Measurements from ENCODE around the gene TMEM132D.
"Not testable (repeated sequence)": the region's sequence is repeated elsewhere in the genome, so short reads cannot be mapped to it uniquely, and the experiment has no call there.

The TMEM132D gene

DNA sequence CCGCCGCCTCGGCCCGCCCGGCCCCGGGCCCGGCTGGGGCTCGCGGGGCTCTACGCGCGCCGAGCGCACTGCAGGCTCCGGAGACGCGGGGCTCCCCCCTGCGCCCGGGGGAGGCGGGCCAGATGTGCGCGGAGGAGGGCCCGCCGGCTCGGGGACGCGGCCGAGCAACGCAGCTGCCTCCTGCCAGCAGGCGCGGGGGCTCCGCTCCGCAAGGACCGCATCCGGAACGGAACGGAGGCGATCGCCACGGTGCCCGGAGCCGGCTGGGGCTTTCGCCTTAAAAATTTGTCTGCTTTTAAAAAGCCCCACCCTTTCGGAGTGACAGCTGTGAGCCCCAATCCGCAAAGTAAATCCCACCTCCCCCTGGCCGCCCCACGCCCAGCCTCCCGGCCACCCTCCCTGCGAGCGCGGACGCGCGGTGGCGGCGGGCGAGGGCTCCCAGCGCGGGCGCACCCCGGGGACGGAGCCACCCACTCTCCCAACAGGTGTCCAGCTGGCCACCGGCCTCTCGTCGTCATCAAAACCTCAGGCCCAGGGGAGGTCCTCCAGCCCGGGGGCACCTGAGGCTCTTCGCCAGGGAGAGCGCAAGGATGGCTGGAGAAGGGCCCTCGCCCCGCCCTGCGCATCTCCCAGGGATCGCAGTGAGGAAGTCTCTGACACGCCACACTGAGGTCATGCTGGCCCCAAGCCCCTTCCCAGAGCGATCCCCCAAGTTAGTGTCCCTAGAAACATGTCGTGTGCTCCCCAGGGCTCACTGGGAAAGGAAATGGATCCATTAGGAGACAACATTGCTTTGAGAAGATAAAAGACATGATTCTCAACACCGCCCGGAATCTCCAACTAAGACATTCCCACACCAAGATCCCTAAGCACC, at the start of gene TMEM132D:
Gene TMEM132D (minus strand): TSS at position 70 of the 874 bp plus-strand sequence.
- FAIRE-seq = no peak

DNA sequence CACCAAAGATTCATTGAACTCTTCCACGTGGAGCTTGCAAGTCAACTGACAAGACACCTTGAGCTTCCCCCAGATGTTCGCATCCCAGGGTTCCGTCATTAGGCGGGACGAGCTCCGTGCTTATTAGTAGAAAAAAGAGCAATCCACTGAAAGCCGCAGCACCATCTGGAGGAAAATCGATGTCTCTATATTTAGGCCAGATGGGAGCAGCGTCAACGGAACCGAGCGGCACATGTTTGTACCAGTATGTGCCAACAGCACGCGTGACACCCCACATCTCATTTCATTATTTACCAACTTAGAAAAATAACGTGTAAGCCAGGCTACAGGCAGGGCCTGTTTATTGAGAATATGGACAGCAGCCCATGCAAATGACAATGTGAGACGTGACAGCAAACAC, 45.8 kb upstream of the TMEM132D start:
- FAIRE-seq = no peak

DNA sequence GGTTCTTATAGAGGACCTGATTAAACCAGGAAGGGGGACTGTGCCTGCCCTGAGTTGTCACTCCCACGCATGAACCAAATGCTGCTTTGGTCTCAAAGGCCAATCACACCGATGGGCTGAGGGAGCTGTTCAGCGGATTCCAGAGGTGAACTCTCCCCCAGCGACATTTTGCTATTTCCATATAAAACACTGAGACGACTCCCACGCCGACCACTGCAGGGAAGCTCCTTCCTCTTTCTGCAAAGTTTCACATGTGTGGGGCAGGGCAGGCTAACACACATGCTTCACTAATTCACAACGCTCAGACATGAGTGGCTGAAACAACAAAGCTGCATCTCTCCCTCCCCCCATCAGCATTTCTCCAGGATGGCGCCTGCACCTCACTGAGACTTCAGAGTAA, 37.8 kb upstream of the TMEM132D start:
- no peak for FAIRE-seq

DNA sequence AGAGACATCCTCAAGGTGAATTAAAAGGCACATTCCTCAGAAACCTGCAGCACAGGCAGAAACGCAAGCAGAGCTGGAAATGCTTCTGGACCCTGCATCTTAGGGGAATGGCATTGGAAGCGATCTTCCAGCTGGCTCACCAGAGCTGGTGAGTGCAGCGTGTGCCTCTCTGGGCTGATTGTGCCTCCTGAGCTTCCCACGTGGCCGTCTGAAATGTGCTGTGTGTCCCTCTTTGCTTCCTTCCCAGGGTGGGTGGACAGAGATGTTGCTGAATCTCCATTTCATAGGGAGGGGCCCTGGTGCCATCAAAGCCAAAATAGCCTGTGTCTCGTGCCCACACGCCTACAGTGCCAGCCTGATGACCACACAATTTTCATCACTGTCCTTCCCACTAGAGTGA, 34.3 kb upstream of the TMEM132D start:
- no peak for FAIRE-seq

DNA sequence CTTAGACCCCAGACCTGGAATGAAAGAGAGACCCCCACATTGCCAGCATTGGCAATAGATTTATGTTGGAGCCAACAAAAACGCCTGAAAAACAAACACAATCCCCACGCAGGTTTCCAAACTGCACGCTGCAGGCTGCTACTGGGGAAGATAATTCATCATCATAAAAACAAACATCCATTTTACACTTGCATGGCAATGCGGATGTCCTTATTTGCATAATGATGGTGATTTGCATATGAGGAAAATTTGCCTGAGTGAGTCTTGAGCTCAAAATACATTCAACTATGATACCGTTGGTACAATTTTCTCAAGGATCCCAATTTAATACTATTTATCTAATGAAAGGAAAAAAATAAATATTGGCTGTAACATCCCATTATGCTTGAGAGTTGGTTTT, 33.6 kb upstream of the TMEM132D start:
- FAIRE-seq = no peak

DNA sequence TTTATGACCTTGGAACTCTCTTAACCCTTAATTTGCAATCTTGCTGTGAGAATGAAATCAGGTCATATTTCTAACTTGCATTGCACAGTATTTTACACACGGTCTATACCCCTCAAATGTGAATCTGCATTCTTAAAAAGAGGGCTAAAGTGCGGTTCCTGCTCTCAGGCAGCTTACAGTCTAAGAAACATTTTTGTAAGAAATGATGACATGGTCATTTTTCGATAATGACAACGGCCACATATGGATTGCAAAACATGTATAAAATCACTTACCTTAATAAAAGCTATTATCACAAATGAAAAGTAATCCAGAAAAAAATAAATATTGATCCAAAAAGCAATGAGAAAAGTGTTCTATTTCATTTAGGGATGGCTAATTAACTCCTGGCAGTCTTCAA, 24.8 kb upstream of the TMEM132D start:
- no peak for FAIRE-seq

DNA sequence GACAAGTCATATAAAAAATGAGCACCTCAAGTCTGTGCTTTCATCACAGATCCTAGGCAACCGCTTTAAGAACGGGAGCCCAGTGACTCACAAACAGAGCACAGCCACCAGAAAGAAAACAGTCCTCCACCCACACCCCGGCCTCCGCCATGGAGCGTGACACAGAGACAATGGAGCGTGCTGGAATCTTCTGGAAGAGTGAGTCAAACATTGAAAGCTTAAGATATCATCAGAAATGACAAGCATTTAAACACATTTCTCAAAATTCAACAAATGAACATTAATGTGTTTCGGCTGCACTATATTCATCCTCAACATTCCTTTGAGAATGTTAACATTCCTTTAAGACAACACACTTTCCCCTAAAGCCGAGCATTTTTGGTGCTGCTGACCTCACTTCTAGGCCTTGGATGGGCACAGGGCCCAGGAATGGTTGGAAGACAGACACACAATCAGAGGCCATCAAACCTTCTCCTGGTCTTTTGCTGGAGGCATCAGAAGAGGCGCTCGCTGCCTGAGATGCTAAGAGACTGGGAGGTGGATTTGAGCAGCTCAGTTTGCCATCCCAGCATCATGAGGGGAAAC, 23.6 kb upstream of the TMEM132D start:
- FAIRE-seq = no peak

DNA sequence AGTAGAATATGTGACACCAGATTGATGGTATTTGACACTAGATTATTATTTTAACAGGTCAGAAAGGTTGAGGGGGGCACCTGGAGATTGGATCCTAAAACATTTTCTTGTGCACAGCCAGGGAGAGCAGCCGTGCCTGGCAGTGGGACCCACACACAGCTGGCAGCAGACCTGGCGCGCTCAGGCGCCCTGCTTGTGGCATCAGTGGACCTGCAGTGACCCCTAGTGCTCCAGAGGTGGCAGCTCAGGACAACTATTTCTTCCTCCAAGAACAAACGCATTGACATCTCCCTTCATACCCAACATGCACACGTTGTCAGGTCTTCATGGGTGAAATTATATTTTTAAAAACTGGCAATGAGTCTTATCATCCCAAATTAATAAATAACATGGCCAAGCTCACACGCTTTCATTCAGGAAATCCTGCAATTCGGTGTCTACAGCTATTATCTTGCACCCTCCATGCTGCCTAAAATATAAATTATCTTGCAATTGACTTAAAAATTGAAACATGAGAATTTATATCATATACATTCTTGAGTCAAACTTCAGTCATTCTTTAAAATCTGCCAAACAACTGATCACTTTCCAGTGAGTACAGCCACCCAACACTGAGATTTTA, 7.7 kb upstream of the TMEM132D start:
- FAIRE-seq = no peak

DNA sequence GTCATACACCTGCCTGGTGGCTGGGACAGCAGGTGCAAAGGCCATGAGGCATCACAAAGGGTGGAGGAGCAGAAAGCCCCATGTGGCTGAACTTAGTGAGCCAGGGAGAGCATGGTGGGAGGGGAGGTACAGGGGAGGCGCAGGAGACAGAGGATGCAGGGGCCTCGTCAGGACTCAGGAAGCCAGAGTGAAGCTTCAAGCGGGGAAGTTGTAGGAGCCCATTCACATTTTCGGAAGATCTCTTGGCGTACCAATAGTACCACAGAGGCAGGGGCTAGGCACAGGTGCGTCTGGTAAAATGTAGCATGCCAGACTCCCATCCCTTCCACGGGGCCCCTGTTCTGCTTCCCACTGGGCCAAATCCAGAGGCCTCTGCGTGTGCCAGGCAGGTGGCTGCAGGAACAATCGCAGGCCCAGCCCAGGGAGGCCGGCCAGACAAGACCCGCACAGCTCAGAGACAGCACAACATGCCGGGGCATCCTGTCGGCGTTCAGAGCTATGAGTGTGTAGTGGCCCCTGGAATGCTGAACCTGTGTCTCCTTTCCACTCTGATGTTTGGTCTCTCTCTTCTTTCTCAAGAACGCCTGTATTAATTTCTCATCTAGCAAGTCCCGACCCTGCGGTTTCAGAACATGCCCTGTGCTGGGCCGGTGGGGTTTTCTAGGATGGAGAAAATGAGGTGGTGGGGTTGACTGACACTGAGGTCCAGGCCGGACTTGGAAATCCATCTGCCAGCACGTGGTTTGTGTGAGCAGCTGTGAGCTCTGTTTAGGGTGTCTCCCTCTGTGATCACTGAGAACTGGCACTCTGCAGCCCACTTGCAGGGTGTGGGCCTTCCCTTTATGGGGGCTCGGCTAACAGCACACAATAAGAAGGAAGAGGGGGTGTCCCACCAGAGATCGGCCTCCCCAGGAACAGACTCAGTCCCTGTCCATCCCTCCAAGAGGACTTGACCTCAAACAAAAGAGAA, 5.5 kb upstream of the TMEM132D start:
- no peak for FAIRE-seq

DNA sequence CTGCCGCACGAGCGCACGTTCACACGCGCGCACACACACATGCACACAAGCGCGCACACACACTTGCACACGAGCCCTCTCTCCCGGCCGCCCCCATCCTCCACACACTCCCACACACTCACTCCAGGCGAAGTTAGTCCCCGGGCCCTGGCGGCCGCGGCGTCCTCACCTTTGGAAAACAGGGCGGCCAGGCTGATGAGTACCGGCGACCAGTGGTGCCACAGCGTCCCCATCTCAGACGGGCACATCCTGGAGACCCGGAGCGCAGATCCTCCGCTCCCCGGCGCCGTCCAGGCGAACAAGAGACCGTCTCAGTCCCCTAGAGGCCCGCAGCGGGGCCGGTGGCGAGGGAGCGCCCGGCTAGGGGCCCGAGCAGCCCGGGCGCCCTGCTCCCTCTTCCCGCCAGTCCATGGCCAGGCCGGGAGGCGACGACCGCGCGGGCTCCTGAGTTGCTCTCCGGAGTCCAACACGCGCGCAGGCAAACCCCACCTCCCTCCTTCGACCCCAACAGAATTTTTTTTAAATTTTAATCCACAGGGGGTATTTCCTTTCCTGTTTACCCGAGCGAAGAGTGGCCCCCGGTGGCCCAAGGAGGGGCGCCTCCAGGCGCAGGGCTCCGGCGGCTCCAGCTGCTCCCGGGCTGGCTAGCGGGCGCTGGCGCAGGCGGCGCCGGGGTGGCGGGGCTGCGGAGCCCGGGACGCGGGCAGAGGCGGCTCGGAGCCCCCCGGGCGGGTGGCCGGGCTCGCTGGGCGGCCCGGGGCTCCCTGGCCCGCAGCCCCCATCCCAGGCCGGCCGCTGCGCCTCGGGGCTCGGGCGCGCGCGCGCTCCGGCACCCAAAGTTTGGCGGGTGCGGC, 506 bp downstream of the TMEM132D start:
- FAIRE-seq = no peak

DNA sequence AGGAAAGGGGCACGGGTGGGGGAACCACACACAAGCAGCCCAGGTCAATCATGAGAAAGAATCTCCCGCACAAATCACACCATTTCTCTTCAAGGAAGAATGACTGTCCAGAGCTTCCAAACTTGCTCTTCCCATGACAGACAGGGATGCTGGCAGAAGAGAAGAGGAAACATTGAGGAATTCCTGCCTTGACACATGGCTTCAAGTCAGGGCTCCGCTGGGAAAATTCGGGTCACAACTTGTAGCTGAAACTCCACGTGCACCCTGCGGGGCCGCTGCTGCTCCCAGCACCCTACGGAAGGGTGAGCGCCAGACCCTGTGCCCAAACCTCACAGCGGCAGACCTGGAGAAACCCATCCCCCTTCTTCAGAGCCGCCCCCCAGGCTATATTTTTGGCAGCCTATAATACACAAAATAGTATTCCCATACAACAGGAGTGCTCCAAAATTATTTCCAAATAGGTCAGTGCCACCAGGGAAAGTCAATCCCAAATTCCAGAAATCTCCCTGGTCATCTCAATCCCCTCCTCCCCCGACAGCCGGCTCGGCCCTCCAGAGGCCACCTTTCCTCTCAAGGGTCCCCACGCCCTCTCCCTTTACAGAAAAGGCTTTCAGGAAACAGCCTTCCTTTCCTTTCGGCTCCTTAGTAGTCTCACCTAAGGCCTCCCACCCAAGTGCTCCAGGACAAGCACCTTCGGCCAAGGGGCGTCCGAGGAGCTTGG, 1.3 kb downstream of the TMEM132D start:
- FAIRE-seq = no peak

DNA sequence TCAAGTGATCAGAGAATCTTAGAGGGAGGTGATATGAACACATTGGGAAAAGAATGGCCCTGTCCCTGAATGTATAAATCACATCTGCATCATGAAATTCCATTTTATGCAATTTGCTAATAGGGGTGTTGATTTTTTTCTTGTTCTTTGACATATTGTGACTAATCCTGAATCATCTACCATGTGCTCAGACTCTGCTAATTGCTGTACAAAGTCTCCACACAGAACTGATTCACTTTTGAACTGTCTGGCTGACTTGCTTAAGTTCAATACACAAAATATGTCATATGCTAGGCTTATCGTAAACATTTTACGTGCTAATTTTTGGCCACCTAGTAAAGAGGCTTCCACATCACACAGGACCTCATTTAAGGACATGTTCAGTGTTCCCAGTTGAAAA, 2.6 kb downstream of the TMEM132D start:
- FAIRE-seq = no peak

DNA sequence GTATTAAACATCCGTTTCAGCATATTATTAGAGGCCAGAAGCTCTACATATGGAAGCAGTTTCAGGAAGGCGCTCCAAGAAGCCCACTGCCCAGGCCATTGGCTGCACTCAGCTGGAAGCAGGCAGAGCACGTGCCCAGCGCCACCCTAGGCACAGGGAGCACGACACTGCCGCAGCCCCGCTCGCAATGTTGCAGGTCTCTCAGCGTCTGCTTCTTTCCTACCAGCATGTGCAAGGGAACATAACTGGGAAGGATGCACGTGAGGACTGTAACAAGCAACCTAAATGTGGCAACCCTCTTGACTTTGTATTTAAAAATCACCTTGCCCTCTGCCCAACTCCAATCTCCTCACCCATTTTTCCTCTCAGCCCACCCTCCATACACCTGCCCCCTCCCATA, 3.5 kb downstream of the TMEM132D start:
- FAIRE-seq = no peak

DNA sequence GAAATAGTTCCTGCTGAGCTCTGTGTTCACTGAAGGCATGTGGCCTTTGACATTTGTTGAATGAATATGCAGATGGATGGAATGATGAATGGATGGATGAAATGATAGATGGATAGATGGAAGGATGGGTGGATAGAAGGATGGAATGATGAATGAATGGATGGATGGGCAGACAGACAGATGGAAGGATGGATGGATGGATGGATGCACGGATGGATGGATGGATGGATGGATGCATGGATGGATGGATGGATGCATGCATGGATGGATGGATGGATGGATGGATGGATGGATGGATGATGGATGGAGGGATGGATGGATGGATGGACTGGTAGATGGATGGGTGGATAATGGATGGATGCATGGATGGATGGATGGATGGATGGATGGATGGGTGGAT, 4.8 kb downstream of the TMEM132D start:
- FAIRE-seq = not testable (repeated sequence)

DNA sequence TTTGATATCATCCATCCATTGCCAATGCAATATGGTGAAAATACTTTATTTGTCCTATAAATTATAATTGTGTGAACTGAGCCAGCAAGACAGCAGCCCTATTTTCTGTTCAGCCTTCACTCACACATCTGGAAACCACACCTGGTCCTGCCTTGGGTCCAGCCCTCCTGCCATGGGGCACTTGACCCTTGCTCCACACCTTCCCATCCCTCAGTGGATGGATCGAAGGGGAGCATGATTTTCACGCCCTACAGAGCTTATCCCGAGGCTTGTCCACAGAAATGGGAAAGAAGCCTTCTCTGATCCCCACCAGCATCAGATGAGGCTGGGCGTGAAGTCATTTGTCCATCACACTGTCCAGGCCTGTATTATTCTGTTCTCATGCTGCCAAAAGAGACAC, 10.1 kb downstream of the TMEM132D start:
- FAIRE-seq = no peak

DNA sequence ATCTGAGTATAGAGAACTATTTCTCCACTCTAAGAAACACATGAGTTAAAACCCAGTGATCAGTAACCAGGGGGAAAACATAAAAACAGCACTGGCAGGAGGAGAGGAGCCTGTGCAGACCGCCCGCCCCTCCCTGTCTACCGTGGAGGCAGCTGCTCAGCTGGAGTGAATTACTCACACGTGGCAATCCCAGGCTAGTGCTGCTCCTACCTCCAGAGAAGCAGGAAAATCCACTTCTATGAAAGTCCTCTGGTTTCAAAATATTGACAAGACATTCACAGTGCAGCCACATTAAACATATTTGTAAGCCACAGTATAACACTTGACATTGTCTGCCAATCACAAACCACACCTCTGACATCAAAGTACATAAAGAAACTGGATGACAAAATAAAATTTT, 16.7 kb downstream of the TMEM132D start:
- no peak for FAIRE-seq

DNA sequence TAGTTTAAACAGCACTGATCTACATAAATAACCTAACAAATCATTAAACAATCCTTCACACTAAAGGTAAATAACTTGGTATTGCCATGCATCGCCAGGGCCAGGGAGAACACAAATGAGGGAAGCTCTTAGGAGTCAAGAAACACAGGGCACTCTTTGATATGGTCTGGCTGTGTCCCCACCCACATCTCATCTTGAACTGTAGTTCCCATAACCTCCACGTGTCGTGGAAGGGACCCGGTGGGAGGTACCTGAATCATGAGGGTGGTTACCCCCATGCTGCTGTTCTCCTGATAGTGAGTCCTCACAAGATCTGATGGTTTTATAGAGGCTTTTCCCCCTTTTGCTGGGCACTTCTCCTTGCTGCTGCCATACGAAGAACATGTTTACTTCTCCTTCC, 17.3 kb downstream of the TMEM132D start:
- FAIRE-seq = no peak

DNA sequence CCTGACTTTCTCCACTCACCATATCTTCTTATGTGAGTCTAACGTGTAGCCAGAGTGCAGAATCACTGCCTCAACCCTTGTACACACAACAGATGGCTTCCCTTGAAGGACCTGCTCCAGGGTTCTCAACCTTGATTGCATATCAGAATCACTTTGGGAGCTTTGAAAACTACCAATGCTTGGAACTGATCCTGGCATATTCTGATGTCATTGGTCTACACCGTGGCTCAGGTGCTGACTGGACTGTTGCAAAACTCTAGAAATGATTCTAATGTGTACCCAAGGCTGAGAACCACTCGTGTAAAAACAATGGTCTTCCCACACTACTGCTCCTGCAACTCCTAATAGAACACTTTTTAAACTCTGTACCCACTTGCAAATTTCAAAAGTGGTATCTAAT, 18.5 kb downstream of the TMEM132D start:
- FAIRE-seq = no peak

DNA sequence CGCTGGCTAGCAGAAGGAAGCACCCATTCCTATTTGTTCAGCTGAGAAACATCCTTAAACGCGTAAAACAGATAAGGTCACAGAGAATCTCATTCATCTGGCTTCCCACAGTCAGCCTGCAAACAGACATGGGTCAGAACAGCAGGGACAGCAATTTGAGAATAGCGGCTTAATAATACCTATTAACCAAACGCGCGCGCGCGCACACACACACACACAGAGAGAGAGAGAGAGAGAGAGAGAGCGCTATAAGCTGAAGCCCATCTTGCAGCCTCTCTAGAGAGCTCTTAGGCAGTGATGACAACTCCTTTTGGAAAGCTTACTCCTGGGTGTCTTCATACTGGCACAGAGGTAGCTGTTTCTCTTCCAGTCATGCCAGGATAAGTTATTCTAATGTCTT, 26.4 kb downstream of the TMEM132D start:
- FAIRE-seq = no peak

DNA sequence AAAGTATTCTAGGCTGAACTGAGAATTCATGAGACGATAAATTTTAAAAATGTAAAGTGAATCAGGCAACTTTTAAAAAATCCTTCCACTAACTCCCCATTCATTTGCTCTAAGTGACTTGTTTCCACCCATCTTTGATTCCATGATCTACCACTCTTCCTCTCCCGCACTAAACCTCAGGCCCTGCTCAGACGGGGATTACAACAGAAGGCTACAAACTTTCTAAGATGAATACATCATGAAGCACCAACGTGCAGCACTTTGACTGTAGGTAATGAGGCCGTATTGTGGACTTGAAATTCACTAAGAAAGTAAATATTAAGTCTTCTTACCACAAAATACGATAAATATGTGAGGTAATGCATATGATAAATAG, 30.0 kb downstream of the TMEM132D start:
- no peak for FAIRE-seq

DNA sequence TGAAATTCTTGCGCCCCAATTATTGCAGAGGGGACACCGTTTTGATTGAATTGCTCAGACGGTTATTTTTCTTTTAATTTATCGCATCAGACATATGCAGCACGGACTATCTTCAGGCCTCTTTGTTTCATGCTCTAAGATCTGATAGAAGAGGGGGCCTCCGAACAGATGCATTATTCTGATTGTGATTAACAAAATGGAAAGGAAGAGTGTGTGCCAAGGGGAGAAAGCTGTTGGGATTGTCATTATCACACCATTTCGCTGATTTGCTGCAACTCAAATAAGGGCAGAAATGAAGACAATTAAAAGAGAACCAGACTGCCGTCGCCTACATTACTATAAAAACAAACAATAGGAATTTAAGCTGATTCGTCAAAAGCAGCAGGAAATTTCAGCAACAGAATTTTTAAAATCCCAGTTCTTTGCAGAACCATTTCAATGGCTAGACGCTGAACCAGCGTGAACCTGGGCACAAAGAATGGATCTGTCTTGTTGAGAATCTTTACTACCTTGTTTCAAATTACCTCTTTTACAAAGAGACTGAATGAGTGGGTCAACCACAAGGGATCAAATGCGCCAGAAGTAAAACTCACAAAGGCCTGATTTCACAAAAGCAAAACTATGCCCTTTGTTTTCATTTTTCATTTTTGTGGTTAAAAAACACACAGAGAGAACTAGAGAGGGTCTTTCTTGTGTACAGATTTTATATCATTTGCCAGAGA, 30.6 kb downstream of the TMEM132D start:
- FAIRE-seq = no peak
